Neural crest cell (in vitro differentiated cells): ENCODE measurements around the gene FARSB. TPM values are rescaled to one million over a fixed set of nuclear protein-coding genes. Genes with fewer than 3 reads are reported as not detected.

Source experiments
- DNase-seq: peaks from one replicate; pipeline ENCODE4 v3.0.0; 2021; ENCODE audit warnings: low read depth, mixed read lengths, low spot score
- H3K27ac Mint-ChIP-seq: one replicate; pipeline ENCODE4 v1.8.0; 2021; ENCODE audit warnings: mild to moderate bottlenecking, mixed read lengths; ENCODE audit not compliant: unreplicated experiment
- H3K27me3 Mint-ChIP-seq: 2 replicates; pipeline ENCODE4 v1.8.0; 2021; ENCODE audit warnings: low read depth, mild to moderate bottlenecking, mixed read lengths
- H3K36me3 Mint-ChIP-seq: 2 replicates; pipeline ENCODE4 v1.8.0; 2021; ENCODE audit warnings: low read depth, mild to moderate bottlenecking, mixed read lengths
- H3K4me1 Mint-ChIP-seq: 2 replicates; pipeline ENCODE4 v1.8.0; 2021; ENCODE audit warnings: mixed read lengths
- H3K4me3 Mint-ChIP-seq: one replicate; pipeline ENCODE4 v1.8.0; 2021; ENCODE audit warnings: mild to moderate bottlenecking, mixed read lengths
- H3K9me3 Mint-ChIP-seq: 2 replicates; pipeline ENCODE4 v1.8.0; 2021; ENCODE audit warnings: mixed read lengths
- total RNA-seq: library from RNA; stranded (reverse); gene quantifications from 2 replicates; pipeline ENCODE4 v1.2.1, GENCODE V29; 2021
- TF ChIP-seq, protein P1 (sequence below): fragments of 200-600 bp; sonication (generic); conservative IDR thresholded peaks from 2 replicates; pipeline ENCODE4 v1.5.0; 2021; ENCODE audit warnings: antibody characterized with exemption, mild to moderate bottlenecking

The FARSB gene
- total RNA-seq, 1 donor from 2014 or later, result 38.7 TPM

DNA sequence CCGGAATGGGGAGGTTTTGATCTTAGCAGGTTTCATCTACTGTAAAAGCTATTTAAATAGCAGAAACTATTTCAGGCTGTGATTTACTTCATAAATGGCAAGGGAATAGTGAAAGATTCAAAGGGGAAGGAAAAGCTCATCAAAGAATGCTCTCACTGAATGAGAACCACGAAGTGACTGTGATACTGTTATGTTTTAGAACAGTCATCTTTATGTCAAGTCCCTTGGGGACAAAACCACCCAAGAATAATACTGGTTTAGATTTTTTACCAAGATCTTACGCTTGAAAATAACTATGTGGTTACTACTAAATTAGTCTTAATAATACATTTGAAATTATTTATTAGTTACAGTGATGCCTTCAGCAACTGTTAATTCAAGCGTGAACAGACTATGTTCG lies 28.1 kb downstream of the FARSB start:
- Mint-ChIP-seq H3K4me1 (no peaks in the 10 kb centered on the region), H3K4me3 (no peak overlapping the region), H3K9me3 (no peaks in the 10 kb centered on the region), H3K27me3 (no peaks in the 10 kb centered on the region), H3K27ac (no peak overlapping the region), H3K36me3 (peaks cover 24% of the 10 kb centered on the region)
- TF ChIP-seq, protein P1, sequence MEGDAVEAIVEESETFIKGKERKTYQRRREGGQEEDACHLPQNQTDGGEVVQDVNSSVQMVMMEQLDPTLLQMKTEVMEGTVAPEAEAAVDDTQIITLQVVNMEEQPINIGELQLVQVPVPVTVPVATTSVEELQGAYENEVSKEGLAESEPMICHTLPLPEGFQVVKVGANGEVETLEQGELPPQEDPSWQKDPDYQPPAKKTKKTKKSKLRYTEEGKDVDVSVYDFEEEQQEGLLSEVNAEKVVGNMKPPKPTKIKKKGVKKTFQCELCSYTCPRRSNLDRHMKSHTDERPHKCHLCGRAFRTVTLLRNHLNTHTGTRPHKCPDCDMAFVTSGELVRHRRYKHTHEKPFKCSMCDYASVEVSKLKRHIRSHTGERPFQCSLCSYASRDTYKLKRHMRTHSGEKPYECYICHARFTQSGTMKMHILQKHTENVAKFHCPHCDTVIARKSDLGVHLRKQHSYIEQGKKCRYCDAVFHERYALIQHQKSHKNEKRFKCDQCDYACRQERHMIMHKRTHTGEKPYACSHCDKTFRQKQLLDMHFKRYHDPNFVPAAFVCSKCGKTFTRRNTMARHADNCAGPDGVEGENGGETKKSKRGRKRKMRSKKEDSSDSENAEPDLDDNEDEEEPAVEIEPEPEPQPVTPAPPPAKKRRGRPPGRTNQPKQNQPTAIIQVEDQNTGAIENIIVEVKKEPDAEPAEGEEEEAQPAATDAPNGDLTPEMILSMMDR, result no peak
- DNase-seq, result no peak

DNA sequence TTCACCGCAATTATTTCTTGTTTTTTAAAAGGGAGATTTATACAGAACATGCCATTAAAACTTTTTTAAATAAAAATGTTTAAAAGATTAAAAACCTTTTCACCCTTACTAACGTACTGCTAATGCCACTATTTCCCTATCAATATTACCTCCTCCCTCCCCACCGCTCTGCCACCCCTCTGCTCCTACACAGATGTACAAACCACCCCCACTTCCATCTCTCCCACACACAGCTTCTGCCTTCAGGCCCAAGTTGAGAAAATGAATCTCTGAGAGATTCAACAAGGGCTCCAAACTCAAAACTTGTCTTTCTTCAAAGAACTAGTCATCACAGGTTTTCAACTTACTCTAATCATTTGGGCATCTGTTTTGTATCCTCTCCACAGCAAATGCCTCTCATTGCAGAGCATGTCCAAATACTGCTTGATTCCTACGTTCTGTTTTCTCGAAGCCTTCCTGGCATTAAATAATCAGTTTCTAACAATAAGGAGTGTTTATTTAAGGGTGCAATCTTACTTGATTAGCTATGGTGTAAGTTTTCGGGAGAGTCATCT lies 32.1 kb downstream of the FARSB start:
- Mint-ChIP-seq H3K27me3 (no peaks in the 10 kb centered on the region), H3K9me3 (no peaks in the 10 kb centered on the region), H3K36me3 (peaks cover 18% of the 10 kb centered on the region), H3K4me3 (no peak overlapping the region), H3K27ac (no peak overlapping the region), H3K4me1 (no peaks in the 10 kb centered on the region)
- TF ChIP-seq, protein P1, result no peak
- DNase-seq, result no peak

- H3K27me3 Mint-ChIP-seq, result no peaks in the 10 kb centered on the region
- TF ChIP-seq, protein P1, result no peak
- H3K4me1 Mint-ChIP-seq, result no peaks in the 10 kb centered on the region
- no peak for DNase-seq
- peak overlapping the region; percentile 12 for H3K27ac Mint-ChIP-seq
- no peaks in the 10 kb centered on the region for H3K9me3 Mint-ChIP-seq
- no peak overlapping the region for H3K4me3 Mint-ChIP-seq
- H3K36me3 Mint-ChIP-seq, result peaks cover 20% of the 10 kb centered on the region
Measured at GRCh38 chr2:222622910-222623309, 33.0 kb downstream of the FARSB start.

DNA sequence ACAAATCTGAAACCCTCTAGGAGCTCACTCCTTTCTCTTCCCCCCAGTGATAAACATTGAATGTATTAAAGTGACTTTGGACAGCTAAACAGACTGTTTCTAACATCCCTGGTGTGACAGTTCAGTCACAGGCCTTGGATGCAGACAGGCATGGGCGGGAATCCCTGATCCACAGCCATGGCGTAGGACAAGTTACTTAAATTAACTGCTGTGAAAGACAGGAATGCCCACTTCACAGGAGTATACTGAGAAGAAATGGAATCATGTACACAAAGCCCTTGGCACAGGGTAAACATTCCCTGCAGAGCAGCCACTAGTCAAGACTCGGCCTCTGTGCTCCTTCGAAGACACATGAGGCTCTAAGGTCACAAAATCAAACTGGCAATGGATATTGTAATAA lies 34.0 kb downstream of the FARSB start:
- Mint-ChIP-seq H3K9me3 (no peaks in the 10 kb centered on the region), H3K27ac (no peak overlapping the region), H3K36me3 (peaks cover 12% of the 10 kb centered on the region), H3K4me1 (no peaks in the 10 kb centered on the region), H3K27me3 (no peaks in the 10 kb centered on the region), H3K4me3 (no peak overlapping the region)
- TF ChIP-seq, protein P1, result no peak
- no peak for DNase-seq

DNA sequence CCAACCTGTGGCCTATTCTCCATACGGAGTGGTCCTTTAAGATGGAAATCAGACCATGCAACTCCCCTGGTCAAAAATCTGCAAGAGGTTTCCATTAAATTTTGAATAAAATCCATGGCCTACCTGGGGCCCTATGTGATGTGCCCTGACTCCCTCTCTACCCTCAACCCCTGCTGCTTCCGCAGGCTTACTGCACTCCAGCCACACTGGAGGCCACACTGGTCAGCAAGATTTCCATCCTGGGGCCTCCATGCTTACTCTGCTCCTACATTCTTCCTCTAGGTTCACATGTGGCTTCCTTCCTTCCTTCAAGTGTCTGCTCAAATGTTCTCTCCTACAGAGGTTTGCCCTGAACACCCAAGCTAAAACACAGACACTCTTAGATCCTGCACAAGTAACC lies 40.6 kb downstream of the FARSB start:
- H3K4me3 Mint-ChIP-seq, result no peak overlapping the region
- no peaks in the 10 kb centered on the region for H3K9me3 Mint-ChIP-seq
- no peaks in the 10 kb centered on the region for H3K4me1 Mint-ChIP-seq
- TF ChIP-seq, protein P1, result no peak
- H3K36me3 Mint-ChIP-seq, result peaks cover 13% of the 10 kb centered on the region
- no peak overlapping the region for H3K27ac Mint-ChIP-seq
- H3K27me3 Mint-ChIP-seq, result no peaks in the 10 kb centered on the region
- no peak for DNase-seq
